Activated naive CD4-positive, alpha-beta T cell treated with anti-CD3 and anti-CD28 coated beads, Interleukin-2, amount 10 ng/mL, durations not matched to agents 7 days and 5 days (primary cell): ENCODE results near the gene MTCL3.

Source experiments
- CTCF ChIA-PET: fragments of 350-600 bp; sonication (Branson Sonifier 250); formaldehyde crosslinking; loops from one replicate; lab custom pipeline; 2021; ENCODE audit warnings: antibody characterized with exemption; lab: Charles Lee
- DNase-seq: peaks from one replicate; pipeline ENCODE4 v3.0.0-alpha.2; 2020
- H3K27ac Mint-ChIP-seq: one replicate; pipeline ENCODE4 v1.8.0; 2021; ENCODE audit warnings: mild to moderate bottlenecking, moderate library complexity, mixed read lengths
- H3K27me3 Mint-ChIP-seq: one replicate; pipeline ENCODE4 v1.8.0; 2021; ENCODE audit warnings: mild to moderate bottlenecking, mixed read lengths
- H3K36me3 Mint-ChIP-seq: one replicate; pipeline ENCODE4 v1.8.0; 2021; ENCODE audit warnings: mixed read lengths
- H3K4me1 Mint-ChIP-seq: one replicate; pipeline ENCODE4 v1.8.0; 2021; ENCODE audit warnings: mixed read lengths
- H3K4me3 Mint-ChIP-seq: one replicate; pipeline ENCODE4 v1.8.0; 2021; ENCODE audit warnings: mild to moderate bottlenecking, moderate library complexity, mixed read lengths
- H3K9me3 Mint-ChIP-seq: one replicate; pipeline ENCODE4 v1.8.0; 2021; ENCODE audit warnings: mixed read lengths

MTCL3 gene

DNA sequence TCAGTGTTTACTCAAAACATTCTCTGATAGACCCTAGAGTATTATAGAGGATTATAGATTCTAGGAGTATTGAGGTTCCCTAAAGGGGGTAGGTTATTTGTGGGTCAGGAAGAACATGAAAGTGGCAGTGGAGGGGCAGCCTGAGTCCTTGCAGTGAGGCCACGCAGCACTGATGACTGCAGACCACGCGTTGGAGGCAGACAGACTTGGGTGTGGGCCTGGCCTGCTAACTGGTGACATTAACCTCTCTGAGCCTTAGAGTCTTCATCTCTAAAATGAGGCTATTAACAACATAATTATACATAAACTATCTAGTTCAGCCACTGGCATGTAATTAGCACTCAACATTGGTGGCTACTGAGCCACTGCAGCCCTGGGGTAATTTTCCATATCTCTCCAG is 16.1 kb downstream of the MTCL3 start:
- no peaks in the 10 kb centered on the region for H3K36me3 Mint-ChIP-seq
- no peak for DNase-seq
- H3K4me3 Mint-ChIP-seq, result no peak overlapping the region
- no peaks in the 10 kb centered on the region for H3K27me3 Mint-ChIP-seq
- CTCF ChIA-PET, result interaction anchor here (6.6 kb wide), 1 partner anchor 12 kb away, joined by 38 read pairs; no protein-coding TSS in a partner anchor
- H3K4me1 Mint-ChIP-seq, result no peaks in the 10 kb centered on the region
- H3K9me3 Mint-ChIP-seq, result no peaks in the 10 kb centered on the region
- no peak overlapping the region for H3K27ac Mint-ChIP-seq

DNA sequence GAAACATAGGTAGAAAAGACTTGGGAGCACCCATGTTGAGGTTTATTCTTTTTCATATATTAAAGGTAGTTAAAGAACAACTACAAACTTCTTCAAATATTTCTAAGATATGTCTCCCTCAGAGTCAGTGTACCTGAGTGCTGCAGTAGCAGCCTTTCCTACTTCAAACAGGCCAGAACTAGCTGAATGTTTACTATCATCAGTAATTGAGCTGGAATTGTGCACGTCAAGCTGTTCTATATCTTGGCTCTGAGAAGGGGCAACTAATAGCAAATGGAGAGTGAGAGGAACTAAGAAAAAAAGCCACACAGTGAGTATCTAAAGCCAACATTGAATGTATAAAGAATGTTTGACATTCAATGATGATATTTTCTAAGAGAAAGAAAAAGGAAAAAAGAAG is 21.7 kb downstream of the MTCL3 start:
- Mint-ChIP-seq H3K4me3 (no peak overlapping the region), H3K27me3 (no peaks in the 10 kb centered on the region), H3K4me1 (peaks cover 9% of the 10 kb centered on the region), H3K36me3 (no peaks in the 10 kb centered on the region), H3K27ac (no peak overlapping the region), H3K9me3 (no peaks in the 10 kb centered on the region)
- CTCF ChIA-PET, result interaction anchor here (6.6 kb wide), 1 partner anchor 17 kb away, joined by 38 read pairs; no protein-coding TSS in a partner anchor
- DNase-seq, result no peak

DNA sequence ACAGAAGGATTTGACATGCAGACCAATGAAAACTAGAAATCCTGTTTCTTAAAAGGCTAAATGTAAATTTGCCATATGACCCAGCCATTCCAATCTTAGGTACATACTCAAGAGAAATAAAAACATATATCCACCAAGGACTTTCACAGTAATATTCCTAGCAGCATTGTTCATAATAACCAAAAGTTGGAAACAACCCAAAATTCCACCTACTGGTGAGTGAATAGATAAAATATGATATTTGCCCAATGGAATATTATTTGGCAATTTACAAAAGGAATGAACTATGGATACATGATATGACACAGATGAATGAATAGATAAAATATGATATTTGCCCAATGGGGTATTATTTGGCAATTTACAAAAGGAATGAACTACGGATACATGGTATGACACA is 22.7 kb downstream of the MTCL3 start:
- H3K27me3 Mint-ChIP-seq, result no peaks in the 10 kb centered on the region
- CTCF ChIA-PET, result interaction anchor here (1.1 to 6.6 kb wide), 2 partner anchors 12 to 18 kb away, joined by 3 to 38 read pairs; no protein-coding TSS in a partner anchor

DNA sequence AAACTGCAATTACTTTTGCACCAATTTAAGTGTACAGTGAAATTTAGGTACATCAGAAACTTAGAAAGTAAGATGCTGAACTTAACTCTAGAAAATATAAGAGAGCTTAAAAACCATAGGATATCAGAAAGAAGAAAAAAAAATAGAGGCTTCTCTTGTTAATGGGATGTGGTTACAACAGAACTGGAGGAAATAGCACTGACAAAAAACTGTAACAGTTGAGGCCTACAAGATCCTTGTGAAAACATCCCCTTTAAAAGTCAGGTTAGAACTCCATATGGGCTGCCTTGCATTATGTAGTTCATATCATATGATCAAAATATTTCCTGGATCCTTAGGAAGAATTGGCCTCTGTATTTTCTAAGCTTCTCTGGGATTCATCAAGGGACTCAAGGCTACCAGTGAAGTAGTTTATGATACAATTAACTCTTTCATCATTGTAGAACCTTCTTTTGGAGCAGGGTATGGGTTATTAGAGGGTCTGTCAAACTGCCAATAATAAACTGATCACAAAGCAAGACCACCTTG is 24.8 kb downstream of the MTCL3 start:
- CTCF ChIA-PET, result interaction anchor here (0.7 to 1.7 kb wide), 5 partner anchors 10 to 194 kb away, joined by 3 to 4 read pairs (median 3); no protein-coding TSS in a partner anchor
- peaks cover 3% of the 10 kb centered on the region for H3K9me3 Mint-ChIP-seq
- no peaks in the 10 kb centered on the region for H3K27me3 Mint-ChIP-seq
- no peak for DNase-seq
- no peak overlapping the region for H3K4me3 Mint-ChIP-seq
- H3K4me1 Mint-ChIP-seq, result peaks cover 18% of the 10 kb centered on the region
- no peak overlapping the region for H3K27ac Mint-ChIP-seq
- no peaks in the 10 kb centered on the region for H3K36me3 Mint-ChIP-seq

More for the DNA sequence above, 22.7 kb downstream of the MTCL3 start:
- Mint-ChIP-seq H3K4me3 (no peak overlapping the region), H3K9me3 (no peaks in the 10 kb centered on the region), H3K36me3 (no peaks in the 10 kb centered on the region), H3K27ac (no peak overlapping the region), H3K4me1 (peaks cover 9% of the 10 kb centered on the region)
- DNase-seq, result no peak

DNA sequence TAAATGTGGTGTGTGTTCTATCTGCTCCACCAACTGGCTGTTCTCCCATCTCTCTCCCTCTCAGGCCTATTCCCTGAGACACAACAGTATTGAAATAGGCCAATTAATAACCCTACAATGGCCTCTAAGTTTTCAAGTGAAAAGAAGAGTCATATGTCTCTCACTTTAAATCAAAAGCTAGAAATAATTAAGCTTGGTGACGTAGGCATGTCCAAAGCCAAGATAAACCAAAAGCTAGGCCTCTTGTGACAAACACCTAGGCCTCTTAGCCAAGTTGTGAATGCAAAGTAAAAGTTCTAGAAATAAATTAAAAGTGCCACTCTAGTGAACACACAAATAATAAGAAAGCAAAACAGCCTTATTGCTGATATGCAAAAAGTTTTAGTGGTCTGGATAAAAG is 29.9 kb downstream of the MTCL3 start:
- Mint-ChIP-seq H3K27ac (no peak overlapping the region), H3K4me1 (peaks cover 34% of the 10 kb centered on the region), H3K27me3 (no peaks in the 10 kb centered on the region), H3K4me3 (no peak overlapping the region), H3K36me3 (peaks cover 21% of the 10 kb centered on the region), H3K9me3 (peaks cover 6% of the 10 kb centered on the region)
- DNase-seq, result no peak
- CTCF ChIA-PET, result interaction anchor here (1.2 to 5.5 kb wide), 3 partner anchors 21 to 27 kb away, joined by 3 to 31 read pairs (median 3); no protein-coding TSS in a partner anchor

- H3K4me1 Mint-ChIP-seq, result peaks cover 45% of the 10 kb centered on the region
- CTCF ChIA-PET, result interaction anchor here (5.5 kb wide), 1 partner anchor 29 kb away, joined by 31 read pairs; no protein-coding TSS in a partner anchor
- no peaks in the 10 kb centered on the region for H3K27me3 Mint-ChIP-seq
- DNase-seq, result no peak
- H3K36me3 Mint-ChIP-seq, result peaks cover 32% of the 10 kb centered on the region
- peaks cover 11% of the 10 kb centered on the region for H3K9me3 Mint-ChIP-seq
- H3K4me3 Mint-ChIP-seq, result no peak overlapping the region
- H3K27ac Mint-ChIP-seq, result no peak overlapping the region
These were observed 32.2 kb downstream of the MTCL3 start for GRCh38 chr6:127486934-127487333.

- Mint-ChIP-seq H3K36me3 (peaks cover 39% of the 10 kb centered on the region), H3K27me3 (no peaks in the 10 kb centered on the region), H3K4me3 (peak overlapping the region; percentile 46), H3K27ac (peak overlapping the region; percentile 91), H3K9me3 (peaks cover 9% of the 10 kb centered on the region), H3K4me1 (peaks cover 37% of the 10 kb centered on the region)
- no peak for DNase-seq
- CTCF ChIA-PET, result interaction anchor here (0.8 to 4.9 kb wide), 8 partner anchors 9 to 36 kb away, joined by 3 to 47 read pairs (median 3); no protein-coding TSS in a partner anchor
These were observed 34.8 kb downstream of the MTCL3 start for GRCh38 chr6:127484212-127484863.

DNA sequence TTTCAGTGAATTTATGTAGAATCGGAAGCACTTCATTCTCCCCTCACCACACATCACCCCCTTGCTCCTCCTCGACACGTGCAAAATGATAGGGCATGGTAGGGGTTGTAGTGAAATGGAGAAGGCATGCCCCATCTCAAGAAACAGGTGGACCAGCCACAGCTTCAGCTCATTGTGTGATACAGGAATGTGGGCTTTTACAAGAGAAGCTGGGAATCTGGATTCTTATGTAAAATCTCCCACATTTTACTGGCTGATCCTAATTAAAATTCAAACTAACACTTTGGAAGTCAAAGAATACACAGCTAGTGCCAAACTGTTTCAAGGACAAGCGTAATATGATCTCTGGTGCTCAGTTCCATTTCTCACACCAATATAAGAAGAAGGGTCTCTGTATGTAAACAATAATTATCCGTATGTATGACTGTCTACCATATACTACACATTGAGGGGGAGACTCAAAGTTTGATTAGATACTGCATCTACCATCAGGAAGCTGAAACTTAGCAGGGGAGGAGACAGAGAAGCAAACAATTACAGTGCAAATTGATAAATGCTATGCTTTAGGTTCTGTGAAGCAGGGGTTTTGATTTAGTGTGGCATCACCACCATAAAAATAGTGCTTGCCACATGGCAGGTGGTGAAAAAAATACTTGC is 35.6 kb downstream of the MTCL3 start:
- Mint-ChIP-seq H3K36me3 (peaks cover 39% of the 10 kb centered on the region), H3K27ac (peak overlapping the region; percentile 91), H3K4me3 (peak overlapping the region; percentile 46), H3K9me3 (peaks cover 9% of the 10 kb centered on the region), H3K4me1 (peaks cover 33% of the 10 kb centered on the region), H3K27me3 (no peaks in the 10 kb centered on the region)
- DNase-seq, result no peak
- CTCF ChIA-PET, result interaction anchor here (0.9 to 4.9 kb wide), 5 partner anchors 16 to 35 kb away, joined by 3 to 47 read pairs (median 4); no protein-coding TSS in a partner anchor

- Mint-ChIP-seq H3K9me3 (peaks cover 9% of the 10 kb centered on the region), H3K27ac (peak overlapping the region; percentile 2), H3K27me3 (no peaks in the 10 kb centered on the region), H3K4me1 (peaks cover 33% of the 10 kb centered on the region), H3K36me3 (peaks cover 34% of the 10 kb centered on the region), H3K4me3 (no peak overlapping the region)
- no peak for DNase-seq
- CTCF ChIA-PET, result interaction anchor here (4.9 kb wide), 1 partner anchor 34 kb away, joined by 47 read pairs; no protein-coding TSS in a partner anchor
These were observed 36.8 kb downstream of the MTCL3 start for GRCh38 chr6:127482325-127482724.

- Mint-ChIP-seq H3K36me3 (peaks cover 36% of the 10 kb centered on the region), H3K9me3 (peaks cover 10% of the 10 kb centered on the region), H3K4me3 (no peak overlapping the region), H3K27ac (no peak overlapping the region), H3K27me3 (no peaks in the 10 kb centered on the region), H3K4me1 (peaks cover 33% of the 10 kb centered on the region)
- DNase-seq, result no peak
- CTCF ChIA-PET, result interaction anchor here (4.9 kb wide), 1 partner anchor 34 kb away, joined by 47 read pairs; no protein-coding TSS in a partner anchor
These were observed 37.5 kb downstream of the MTCL3 start for GRCh38 chr6:127481628-127482027.

DNA sequence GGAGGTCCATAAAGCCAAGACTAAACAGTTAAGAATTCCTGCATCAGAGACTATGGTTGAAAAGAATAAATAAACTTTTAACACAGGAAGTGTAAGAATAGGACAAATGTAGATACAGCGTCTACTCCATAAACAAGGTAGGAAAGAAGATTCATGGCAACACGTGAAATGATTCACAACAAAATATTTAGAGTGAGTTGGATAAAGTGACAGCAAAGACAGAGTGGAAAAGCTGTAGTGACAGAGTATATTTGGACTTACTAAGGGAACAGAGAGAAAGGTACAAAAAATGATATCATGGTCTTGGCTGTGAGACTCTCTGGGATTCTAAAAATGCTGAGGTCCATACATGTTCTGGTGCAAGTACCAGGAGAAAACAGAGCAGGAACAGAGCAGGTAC is 38.0 kb downstream of the MTCL3 start:
- no peak for DNase-seq
- CTCF ChIA-PET, result interaction anchor here (1.6 to 4.9 kb wide), 3 partner anchors 14 to 35 kb away, joined by 3 to 47 read pairs (median 4); no protein-coding TSS in a partner anchor
- peaks cover 40% of the 10 kb centered on the region for H3K36me3 Mint-ChIP-seq
- no peak overlapping the region for H3K27ac Mint-ChIP-seq
- H3K9me3 Mint-ChIP-seq, result peaks cover 11% of the 10 kb centered on the region
- H3K4me3 Mint-ChIP-seq, result no peak overlapping the region
- H3K27me3 Mint-ChIP-seq, result peaks cover 1% of the 10 kb centered on the region
- peaks cover 33% of the 10 kb centered on the region for H3K4me1 Mint-ChIP-seq

DNA sequence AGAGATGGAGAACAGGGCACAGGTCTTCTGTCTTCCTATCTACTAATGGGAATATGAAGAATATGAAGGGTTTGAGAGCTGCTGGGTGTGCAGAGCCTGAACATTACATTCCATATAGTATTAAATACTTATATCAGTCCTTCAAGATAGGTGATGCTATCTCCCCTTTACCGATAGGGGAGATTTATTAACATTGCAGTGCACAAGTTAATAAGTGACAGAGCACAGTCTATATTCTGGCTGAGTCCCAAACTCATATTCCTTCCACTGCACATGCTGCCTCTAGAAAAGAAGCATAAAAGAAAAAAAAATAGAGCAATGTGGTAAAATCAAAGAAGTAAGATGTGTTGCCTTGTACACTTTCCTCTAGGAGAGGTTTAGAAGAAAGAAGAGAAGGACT is 41.5 kb downstream of the MTCL3 start:
- H3K27ac Mint-ChIP-seq, result no peak overlapping the region
- peaks cover 22% of the 10 kb centered on the region for H3K36me3 Mint-ChIP-seq
- H3K4me3 Mint-ChIP-seq, result no peak overlapping the region
- peaks cover 5% of the 10 kb centered on the region for H3K4me1 Mint-ChIP-seq
- H3K27me3 Mint-ChIP-seq, result peaks cover 11% of the 10 kb centered on the region
- peaks cover 3% of the 10 kb centered on the region for H3K9me3 Mint-ChIP-seq
- CTCF ChIA-PET, result no interaction called here
- no peak for DNase-seq

- Mint-ChIP-seq H3K27ac (no peak overlapping the region), H3K4me3 (no peak overlapping the region), H3K27me3 (peaks cover 11% of the 10 kb centered on the region), H3K4me1 (no peaks in the 10 kb centered on the region), H3K9me3 (peaks cover 3% of the 10 kb centered on the region), H3K36me3 (peaks cover 15% of the 10 kb centered on the region)
- DNase-seq, result no peak
- CTCF ChIA-PET, result interaction anchor here (1.2 kb wide), 1 partner anchor 41 kb away, joined by 3 read pairs; no protein-coding TSS in a partner anchor
These were observed 43.3 kb downstream of the MTCL3 start for GRCh38 chr6:127475823-127476176.
